ENCODE data around the gene UGT1A9.

The UGT1A9 gene

GRCh38 chr2:233791883-233792329, 120.2 kb downstream of the UGT1A9 start:
- no peak overlapping the region for H3K27ac ChIP-seq
- ChIA-PET CTCF (no interaction called here), POLR2A (ENCODE audit: low non-redundant PET) (no interaction called here)
- no peak for TF ChIP-seq CTCF (conservative IDR thresholded peaks at IDR 0.05; ENCODE audit: low read depth)
- no peak for DNase-seq (ENCODE audit: low spot score)

- ChIA-PET POLR2A (ENCODE audit: low non-redundant PET) (no interaction called here), CTCF (no interaction called here)
- no peak for TF ChIP-seq CTCF (conservative IDR thresholded peaks at IDR 0.05; ENCODE audit: low read depth)
- DNase-seq (ENCODE audit: low spot score): no peak
- H3K27ac ChIP-seq: no peak overlapping the region
Observed at GRCh38 chr2:233792720-233793119, 121.0 kb downstream of the UGT1A9 start.

- CTCF ChIA-PET: no interaction called here
- no peak for TF ChIP-seq CTCF (conservative IDR thresholded peaks at IDR 0.05; ENCODE audit: low read depth)
Observed at GRCh38 chr2:233793465-233794127, 121.9 kb downstream of the UGT1A9 start.

GRCh38 chr2:233794128-233794658, 122.5 kb downstream of the UGT1A9 start:
- no peak overlapping the region for H3K27ac ChIP-seq
- DNase-seq (ENCODE audit: low spot score): no peak
- TF ChIP-seq CTCF (conservative IDR thresholded peaks at IDR 0.05; ENCODE audit: low read depth): no peak
- ChIA-PET CTCF (no interaction called here), POLR2A (ENCODE audit: low non-redundant PET) (no interaction called here)

More at GRCh38 chr2:233793465-233794127, 121.9 kb downstream of the UGT1A9 start:
- POLR2A ChIA-PET (ENCODE audit: low non-redundant PET): no interaction called here
- H3K27ac ChIP-seq: no peak overlapping the region
- no peak for DNase-seq (ENCODE audit: low spot score)

GRCh38 chr2:233795735-233796171, 124.1 kb downstream of the UGT1A9 start:
- CTCF ChIA-PET: no interaction called here
- POLR2A ChIA-PET (ENCODE audit: low non-redundant PET): no interaction called here
- no peak overlapping the region for H3K27ac ChIP-seq
- no peak for DNase-seq (ENCODE audit: low spot score)
- no peak for TF ChIP-seq CTCF (conservative IDR thresholded peaks at IDR 0.05; ENCODE audit: low read depth)

- CTCF ChIA-PET: no interaction called here
- no peak for DNase-seq (ENCODE audit: low spot score)
- TF ChIP-seq CTCF (conservative IDR thresholded peaks at IDR 0.05; ENCODE audit: low read depth): no peak
- POLR2A ChIA-PET (ENCODE audit: low non-redundant PET): no interaction called here
- H3K27ac ChIP-seq: no peak overlapping the region
Observed at GRCh38 chr2:233796254-233796653, 124.6 kb downstream of the UGT1A9 start.
